ENCODE measurements around the gene PPAN.

GRCh38 chr19:10095948-10096614, 10.1 kb upstream of the PPAN start:
- TF ChIP-seq CTCF (conservative IDR thresholded peaks at IDR 0.05; ENCODE audit: low read depth, low read length) (no peak), EZH2 (IDR thresholded peaks at IDR 0.05; ENCODE audit: low read length, unreplicated experiment) (no peak)
